H1 (cell line): ENCODE data around the gene ZPR1. TPM values are rescaled to one million over a fixed set of nuclear protein-coding genes. Genes with fewer than 3 reads are reported as not detected.

ENCODE experiments used
- CTCF ChIA-PET: fragments of 300-600 bp; sonication (Branson Sonifier 250); formaldehyde crosslinking; loops from one replicate; lab custom pipeline; 2021; ENCODE audit not compliant: partially characterized antibody; lab: Charles Lee
- POLR2A ChIA-PET: fragments of 300-600 bp; sonication (Branson Sonifier 250); formaldehyde crosslinking; loops from one replicate; lab custom pipeline; 2021; ENCODE audit warnings: inconsistent platforms; ENCODE audit not compliant: partially characterized antibody; lab: Charles Lee
- DNase-seq, 2 experiments: peaks; one replicate each; pipeline versions ENCODE4 v3.0.0 to v3.0.0-alpha.2; 2010 to 2022; ENCODE audit warnings: low spot score in 2 of 2, low read depth in 1 of 2, mixed read lengths in 1 of 2
- FAIRE-seq: peaks from 2 replicates; lab custom pipeline; 2011; peaks lifted over from hg19 to GRCh38; lab: Jason Lieb, UNC
- H2AFZ ChIP-seq: 2 replicates; pipeline ENCODE4 v1.8.1; 2012; ENCODE audit warnings: low read length, inconsistent platforms
- H2AK5ac ChIP-seq: 2 replicates; pipeline ENCODE4 v1.6.1; 2013; ENCODE audit warnings: low read depth, low read length
- H2BK120ac ChIP-seq: replicated peaks from 2 replicates; pipeline ENCODE3; 2013; ENCODE audit warnings: low read depth, low read length, inconsistent platforms
- H2BK12ac ChIP-seq: 2 replicates; pipeline ENCODE4 v1.6.1; 2013; ENCODE audit warnings: low read depth, low read length
- H2BK15ac ChIP-seq: 2 replicates; pipeline ENCODE4 v1.6.1; 2013; ENCODE audit warnings: low read length
- H2BK20ac ChIP-seq: 2 replicates; pipeline ENCODE4 v1.6.1; 2013; ENCODE audit warnings: low read length
- H2BK5ac ChIP-seq: 2 replicates; pipeline ENCODE4 v1.6.1; 2013; ENCODE audit warnings: low read depth, low read length
- H3K14ac ChIP-seq: 2 replicates; pipeline ENCODE4 v1.6.1; 2013; ENCODE audit warnings: inconsistent platforms; ENCODE audit not compliant: insufficient read length
- H3K18ac ChIP-seq: 2 replicates; pipeline ENCODE4 v1.6.1; 2013; ENCODE audit warnings: low read length; ENCODE audit errors: extremely low read depth
- H3K23ac ChIP-seq: 2 replicates; pipeline ENCODE4 v1.6.1; 2013; ENCODE audit warnings: inconsistent platforms; ENCODE audit not compliant: insufficient read length
- H3K23me2 ChIP-seq: 2 replicates; pipeline ENCODE4 v1.6.1; 2013; ENCODE audit warnings: low read depth, low read length
- H3K27ac ChIP-seq: 2 replicates; pipeline ENCODE4 v1.6.1; 2011; ENCODE audit warnings: low read depth, low read length, inconsistent platforms
- H3K27me3 ChIP-seq, 4 experiments: replicated peaks in 1 of 4; 1 replicate in 1 of 4; 2 replicates in 3 of 4; pipeline versions ENCODE4 v1.6.1 to v1.8.1; 2011 to 2013; ENCODE audit warnings: low read length in 3 of 4, mild to moderate bottlenecking in 3 of 4, inconsistent platforms in 2 of 4, mixed read lengths in 2 of 4, moderate library complexity in 1 of 4; ENCODE audit not compliant: control insufficient read depth in 3 of 4, insufficient read depth in 3 of 4; ENCODE audit errors: extremely low read depth in 1 of 4
- H3K36me3 ChIP-seq, 4 experiments: 2 replicates each; pipeline versions ENCODE4 v1.6.1 to v1.8.1; 2011 to 2013; ENCODE audit warnings: mild to moderate bottlenecking in 4 of 4, low read length in 3 of 4, moderate library complexity in 2 of 4, control low read depth in 1 of 4, inconsistent platforms in 1 of 4; ENCODE audit not compliant: insufficient read depth in 4 of 4, control insufficient read depth in 2 of 4
- H3K4ac ChIP-seq: replicated peaks from 2 replicates; pipeline ENCODE3; 2013; ENCODE audit warnings: low read length, low read depth, mixed read lengths, inconsistent platforms; ENCODE audit not compliant: insufficient read length
- H3K4me1 ChIP-seq, 4 experiments: replicated peaks in 1 of 4; 1 replicate in 1 of 4; 2 replicates in 3 of 4; pipeline versions ENCODE4 v1.6.1 to v1.8.1; 2011 to 2013; ENCODE audit warnings: low read length in 3 of 4, inconsistent platforms in 2 of 4, mixed read lengths in 1 of 4; ENCODE audit not compliant: insufficient read depth in 4 of 4, control insufficient read depth in 3 of 4
- H3K4me2 ChIP-seq, 2 experiments: 2 replicates each; pipeline versions ENCODE4 v1.6.1 to v1.8.1; 2011 to 2013; ENCODE audit warnings: low read depth in 2 of 2, low read length in 2 of 2, control low read depth in 1 of 2, inconsistent platforms in 1 of 2, mild to moderate bottlenecking in 1 of 2; ENCODE audit not compliant: insufficient read depth in 1 of 2
- H3K4me3 ChIP-seq, 4 experiments: fragments of 200-600, 300-600 bp in 1 of 4; sonication (generic), shearing (Covaris generic), sonication (Bioruptor Twin) in 1 of 4; 2 replicates each; pipeline versions ENCODE4 v1.5.1 to v1.8.1; 2011 to 2016; ENCODE audit warnings: low read length in 4 of 4, low read depth in 3 of 4, control low read depth in 2 of 4, inconsistent platforms in 2 of 4, mild to moderate bottlenecking in 2 of 4, mixed read lengths in 1 of 4, moderate library complexity in 1 of 4; ENCODE audit not compliant: insufficient read depth in 2 of 4; ENCODE audit errors: extremely low read depth in 1 of 4
- H3K56ac ChIP-seq: replicated peaks from 2 replicates; pipeline ENCODE3; 2013; ENCODE audit warnings: low read depth, mild to moderate bottlenecking, mixed read lengths, low read length, inconsistent platforms; ENCODE audit not compliant: insufficient read length
- H3K79me1 ChIP-seq: 2 replicates; pipeline ENCODE4 v1.6.1; 2013; ENCODE audit warnings: low read depth, low read length, control low read depth
- H3K79me2 ChIP-seq, 2 experiments: 2 replicates each; pipeline versions ENCODE4 v1.6.1 to v1.8.1; 2012 to 2013; ENCODE audit warnings: low read length in 2 of 2, mild to moderate bottlenecking in 2 of 2, inconsistent platforms in 1 of 2; ENCODE audit not compliant: insufficient read depth in 2 of 2, control insufficient read depth in 1 of 2
- H3K9ac ChIP-seq, 4 experiments: replicated peaks in 1 of 4; 1 replicate in 1 of 4; 2 replicates in 3 of 4; pipeline versions ENCODE4 v1.6.1 to v1.8.1; 2011 to 2013; ENCODE audit warnings: low read depth in 3 of 4, low read length in 3 of 4, control low read depth in 2 of 4, mild to moderate bottlenecking in 2 of 4, moderate library complexity in 2 of 4, inconsistent platforms in 1 of 4; ENCODE audit errors: extremely low read depth in 1 of 4
- H3K9me3 ChIP-seq, 2 experiments: 2 replicates each; pipeline versions ENCODE4 v1.6.1 to v1.8.1; 2012 to 2013; ENCODE audit warnings: mild to moderate bottlenecking in 2 of 2, moderate library complexity in 2 of 2, control low read depth in 1 of 2, inconsistent platforms in 1 of 2, low read depth in 1 of 2, low read length in 1 of 2, mixed read lengths in 1 of 2; ENCODE audit not compliant: insufficient read depth in 2 of 2
- H4K20me1 ChIP-seq, 2 experiments: replicated peaks in 1 of 2; 2 replicates each; pipeline versions ENCODE3 to v1.8.1; 2011 to 2013; ENCODE audit warnings: inconsistent platforms in 2 of 2, low read length in 2 of 2, mild to moderate bottlenecking in 1 of 2; ENCODE audit not compliant: insufficient read depth in 2 of 2, control insufficient read depth in 1 of 2
- H4K5ac ChIP-seq: 2 replicates; pipeline ENCODE4 v1.6.1; 2013; ENCODE audit warnings: low read length, low read depth, mixed read lengths, inconsistent platforms; ENCODE audit not compliant: insufficient read length
- H4K8ac ChIP-seq: 2 replicates; pipeline ENCODE4 v1.8.0; 2013; ENCODE audit warnings: mild to moderate bottlenecking, moderate library complexity, low read length, inconsistent platforms; ENCODE audit not compliant: insufficient read depth; ENCODE audit errors: extremely low read depth
- H4K91ac ChIP-seq: replicated peaks from 2 replicates; pipeline ENCODE3; 2013; ENCODE audit warnings: low read length, mixed read lengths, inconsistent platforms; ENCODE audit not compliant: insufficient read length
- KDM5A ChIP-seq: fragments of 200-600 bp; IDR thresholded peaks from 2 replicates; pipeline ENCODE4 v1.7.1; 2012; ENCODE audit warnings: mild to moderate bottlenecking, low read length, inconsistent platforms, mixed read lengths
- RAD21 ChIP-seq, 2 experiments: IDR thresholded peaks in 1 of 2; conservative IDR thresholded peaks in 1 of 2; 2 replicates each; pipeline ENCODE4 v1.6.1; 2011; ENCODE audit warnings: low read depth in 2 of 2, low read length in 2 of 2, improper control_type of control experiment in 1 of 2, inconsistent platforms in 1 of 2, mild to moderate bottlenecking in 1 of 2, moderate library complexity in 1 of 2
- RBBP5 ChIP-seq: IDR thresholded peaks from 2 replicates; pipeline ENCODE4 v1.7.1; 2012; ENCODE audit warnings: low read depth, mild to moderate bottlenecking, inconsistent platforms, low read length, moderate library complexity, borderline replicate concordance
- RNF2 ChIP-seq: fragments of 200-900, 300-1000 bp; sonication (generic); IDR thresholded peaks from 2 replicates; pipeline ENCODE4 v1.7.1; 2016; ENCODE audit warnings: borderline replicate concordance, low read depth, mild to moderate bottlenecking, antibody characterized with exemption, low read length; ENCODE audit not compliant: poor library complexity, severe bottlenecking; ENCODE audit errors: missing control alignments
- SAP30 ChIP-seq: fragments of 300-600 bp; sonication (generic); IDR thresholded peaks from 2 replicates; pipeline ENCODE4 v1.7.1; 2012; ENCODE audit warnings: low read length, moderate library complexity, mild to moderate bottlenecking, inconsistent platforms; ENCODE audit not compliant: insufficient read depth, insufficient replicate concordance
- SIN3A ChIP-seq, 2 experiments: IDR thresholded peaks in 1 of 2; conservative IDR thresholded peaks in 1 of 2; 2 replicates each; pipeline ENCODE4 v1.6.1; 2011 to 2012; ENCODE audit warnings: low read length in 2 of 2, improper control_type of control experiment in 1 of 2, low read depth in 1 of 2, mild to moderate bottlenecking in 1 of 2
- SP4 ChIP-seq: IDR thresholded peaks from 2 replicates; pipeline ENCODE4 v1.6.1; 2012; ENCODE audit warnings: low read length, inconsistent platforms
- TAF7 ChIP-seq: optimal IDR thresholded peaks from 2 replicates; pipeline ENCODE3; 2011; ENCODE audit warnings: low read depth, mild to moderate bottlenecking, inconsistent platforms, low read length, moderate library complexity, borderline replicate concordance
- TCF12 ChIP-seq: IDR thresholded peaks from 2 replicates; pipeline ENCODE4 v1.6.1; 2011; ENCODE audit warnings: low read depth, mild to moderate bottlenecking, low read length
- YY1 ChIP-seq: IDR thresholded peaks from 2 replicates; pipeline ENCODE4 v1.6.1; 2011; ENCODE audit warnings: low read depth, mild to moderate bottlenecking, low read length
- WGBS, 2 experiments: shearing (Covaris generic) in 1 of 2; methylation state at CpG; one replicate each; pipeline versions ENCODE4 v1.1.6 to v1.1.7; 2013 to 2015; ENCODE audit warnings: low lambda C conversion rate in 2 of 2, mixed read lengths in 2 of 2, inconsistent platforms in 1 of 2, low coverage in 1 of 2, missing lambda C conversion rate in 1 of 2; ENCODE audit not compliant: insufficient replicate concordance in 2 of 2, insufficient coverage in 1 of 2, insufficient read length in 1 of 2; ENCODE audit errors: extremely low coverage in 1 of 2, missing lambda C conversion rate in 1 of 2; 5-methylcytosine and 5-hydroxymethylcytosine counted together
- polyA plus RNA-seq, 7 experiments: library from polyadenylated mRNA; depleted of rRNA in 3 of 7; stranded (reverse) in 5 of 7; unstranded in 2 of 7; fragments of >200 nt in 5 of 7; fragments of 200-250 nt in 2 of 7; gene quantifications; 1 replicate in 5 of 7; 2 replicates in 1 of 7; 4 replicates in 1 of 7; pipeline versions ENCODE4 v1.2.1 to v1.2.3, GENCODE V29; 2011 to 2013; ENCODE audit warnings: missing spikeins in 2 of 7, mixed read lengths in 2 of 7
- total RNA-seq: library from RNA; stranded (reverse); fragmentation: NEBNext Ultra II Directional; extraction: Animal tissue kit (Norgen Biotek cat#: 25700); gene quantifications from 2 replicates; pipeline ENCODE4 v1.2.1, GENCODE V29; 2021

The ZPR1 gene
- total and polyA plus RNA-seq, 2 of the 8 experiments (the other 6 are each of a cell fraction or from before 2014, with no cell fraction given): 36.7 to 70.5 TPM

- no peak overlapping the region for H2BK12ac ChIP-seq
- H4K5ac ChIP-seq: no peak overlapping the region
- no peak overlapping the region for H2BK20ac ChIP-seq
- H2BK120ac ChIP-seq: no peak overlapping the region
- no peaks in the 10 kb centered on the region for H4K20me1 ChIP-seq
- no peak overlapping the region for H3K23ac ChIP-seq
- H3K4me3 ChIP-seq: no peak overlapping the region
- H3K9me3 ChIP-seq: no peaks in the 10 kb centered on the region
- no peak overlapping the region for H3K9ac ChIP-seq
- H2AFZ ChIP-seq: peak overlapping the region; percentile 62; the same call in 1 of the 2 replicates
- no peak overlapping the region for H4K8ac ChIP-seq
- H3K4me2 ChIP-seq: no peak overlapping the region
- no peak overlapping the region for H2BK15ac ChIP-seq
- H3K56ac ChIP-seq: no peak overlapping the region
- H2BK5ac ChIP-seq: no peak overlapping the region
- 94% methylated on average over 2 of the region's 2 CpGs; no CpG with 5 or more reads in 1 of the 2 experiments for WGBS, 2 experiments
- H4K91ac ChIP-seq: no peak overlapping the region
- H3K79me2 ChIP-seq: no peaks in the 10 kb centered on the region
- H3K27me3 ChIP-seq: no peaks in the 10 kb centered on the region
- H3K18ac ChIP-seq: no peak overlapping the region
- H3K4me1 ChIP-seq: no peaks in the 10 kb centered on the region
- H3K23me2 ChIP-seq: no peaks in the 10 kb centered on the region
- no peak overlapping the region for H2AK5ac ChIP-seq
- no peak for FAIRE-seq
- no peak for DNase-seq
- H3K27ac ChIP-seq: no peak overlapping the region
- no peaks in the 10 kb centered on the region for H3K79me1 ChIP-seq
- ChIA-PET POLR2A (interaction anchor here (0.7 kb wide), 1 partner anchor 432 kb away, joined by 3 read pairs; the partner anchor contains the start of gene RNF214), CTCF (interaction anchor here (1.7 to 4.5 kb wide), 3 partner anchors 10 to 378 kb away, joined by 4 to 31 read pairs (median 7); partner anchors contain the start of genes APOA1, APOA5 and SIDT2)
- H3K14ac ChIP-seq: no peak overlapping the region
- H3K36me3 ChIP-seq: no peaks in the 10 kb centered on the region
- no peak overlapping the region for H3K4ac ChIP-seq
- TF ChIP-seq YY1 (no peak), RBBP5 (no peak), RNF2 (no peak), SAP30 (no peak), SP4 (no peak), TAF7 (no peak), SIN3A (conservative IDR thresholded peaks at IDR 0.05 in 1 of 2, IDR thresholded peaks at IDR 0.05 in 1 of 2; ENCODE audit: low read depth in 1 of 2, low read length in 2 of 2) (no peak), TCF12 (no peak), KDM5A (no peak), RAD21 (IDR thresholded peaks at IDR 0.05 in 1 of 2, conservative IDR thresholded peaks at IDR 0.05 in 1 of 2; ENCODE audit: low read depth in 2 of 2, low read length in 2 of 2) (no peak)
Observed at GRCh38 chr11:116800610-116801009, 12.8 kb upstream of the ZPR1 start.
